ENCODE results near the gene DDB1. TPM values are rescaled to one million over a fixed set of nuclear protein-coding genes. Genes with fewer than 3 reads are reported as not detected.
A peak's percentile ranks its signal among the peaks of the same experiment; 100 is the strongest.

The DDB1 gene
- polyA plus RNA-seq, 3 donors: 54.1 to 97.2 (median 86.6) TPM

- 100% methylated on average over 2 of the region's 8 CpGs for WGBS (ENCODE audit: insufficient coverage)
- no peak for TF ChIP-seq CTCF (IDR thresholded peaks at IDR 0.05)
- Histone ChIP-seq H4K20me1 (ENCODE audit: insufficient read depth, low read length) (no peaks in the 10 kb centered on the region), H2AFZ (ENCODE audit: insufficient read depth, low read depth, low read length, poor library complexity, severe bottlenecking) (no peak overlapping the region), H3K4me3 (replicated peaks in 1 of 3; ENCODE audit: low read depth in 2 of 3, low read length in 3 of 3) (no peak overlapping the region), H3K27ac (ENCODE audit: low read depth in 1 of 2, low read length in 2 of 2) (no peak overlapping the region), H3K4me2 (replicated peaks; ENCODE audit: extremely low read depth, low read length, poor library complexity, severe bottlenecking) (no peak overlapping the region), H3K79me2 (ENCODE audit: insufficient read depth, low read length) (no peaks in the 10 kb centered on the region), H3K9me3 (replicated peaks in 1 of 2; ENCODE audit: control insufficient read depth in 1 of 2, insufficient read depth in 1 of 2, low read length in 2 of 2) (no peaks in the 10 kb centered on the region), H3K4me1 (ENCODE audit: control insufficient read depth in 1 of 2, insufficient read depth in 2 of 2, low read length in 2 of 2) (peaks cover 2 to 3% of the 10 kb centered on the region in 2 donors), H3K27me3 (ENCODE audit: control insufficient read depth in 2 of 2, insufficient read depth in 2 of 2, low read length in 2 of 2) (no peaks in the 10 kb centered on the region), H3K9ac (ENCODE audit: insufficient read depth, low read length, poor library complexity, severe bottlenecking) (no peak overlapping the region), H3K36me3 (replicated peaks in 1 of 2; ENCODE audit: control insufficient read depth in 1 of 2, insufficient read depth in 2 of 2, low read length in 2 of 2) (peaks cover 33 to 72% of the 10 kb centered on the region in 2 donors)
- Mint-ChIP-seq H3K27ac (peak overlapping the region in 1 of 7 donors; percentile 62), H3K36me3 (peaks cover 40 to 70% of the 10 kb centered on the region in 2 donors), H3K27me3 (ENCODE audit: low read depth in 3 of 3) (no peaks in the 10 kb centered on the region), H3K4me1 (peaks cover 2% of the 10 kb centered on the region), H3K9me3 (peaks cover 0 to 3% (median 0%) of the 10 kb centered on the region in 7 donors), H3K4me3 (no peak overlapping the region)
- no peak for DNase-seq
- intact Hi-C loops (cut with micrococcal nuclease): no loop called here
Observed at GRCh38 chr11:61372659-61373420, 39.9 kb upstream of the DDB1 start.

- intact Hi-C loops (cut with micrococcal nuclease): no loop called here
- Histone ChIP-seq H4K20me1 (ENCODE audit: insufficient read depth, low read length) (no peaks in the 10 kb centered on the region), H3K36me3 (replicated peaks in 1 of 2; ENCODE audit: control insufficient read depth in 1 of 2, insufficient read depth in 2 of 2, low read length in 2 of 2) (peaks cover 54 to 89% of the 10 kb centered on the region in 2 donors), H2AFZ (ENCODE audit: insufficient read depth, low read depth, low read length, poor library complexity, severe bottlenecking) (no peak overlapping the region), H3K27me3 (ENCODE audit: control insufficient read depth in 2 of 2, insufficient read depth in 2 of 2, low read length in 2 of 2) (no peaks in the 10 kb centered on the region), H3K4me2 (replicated peaks; ENCODE audit: extremely low read depth, low read length, poor library complexity, severe bottlenecking) (no peak overlapping the region), H3K4me3 (replicated peaks in 1 of 3; ENCODE audit: low read depth in 2 of 3, low read length in 3 of 3) (no peak overlapping the region), H3K9me3 (replicated peaks in 1 of 2; ENCODE audit: control insufficient read depth in 1 of 2, insufficient read depth in 1 of 2, low read length in 2 of 2) (no peaks in the 10 kb centered on the region), H3K9ac (ENCODE audit: insufficient read depth, low read length, poor library complexity, severe bottlenecking) (no peak overlapping the region), H3K4me1 (ENCODE audit: control insufficient read depth in 1 of 2, insufficient read depth in 2 of 2, low read length in 2 of 2) (no peaks in the 10 kb centered on the region), H3K79me2 (ENCODE audit: insufficient read depth, low read length) (peaks cover 2% of the 10 kb centered on the region), H3K27ac (ENCODE audit: low read depth in 1 of 2, low read length in 2 of 2) (no peak overlapping the region)
- Mint-ChIP-seq H3K4me3 (no peak overlapping the region), H3K27me3 (ENCODE audit: low read depth in 3 of 3) (no peaks in the 10 kb centered on the region), H3K27ac (peak overlapping the region in 1 of 7 donors; percentile 19), H3K4me1 (no peaks in the 10 kb centered on the region), H3K9me3 (peaks cover 0 to 3% (median 0%) of the 10 kb centered on the region in 7 donors), H3K36me3 (peaks cover 48 to 82% of the 10 kb centered on the region in 2 donors)
- TF ChIP-seq CTCF (IDR thresholded peaks at IDR 0.05): no peak
- no peak for DNase-seq
- 100% methylated on average over 3 of the region's 8 CpGs for WGBS (ENCODE audit: insufficient coverage)
Observed at GRCh38 chr11:61370349-61371005, 37.6 kb upstream of the DDB1 start.

Data from CD14-positive monocyte (primary cell).